ENCODE results near the gene TECTA.

TECTA gene

DNA sequence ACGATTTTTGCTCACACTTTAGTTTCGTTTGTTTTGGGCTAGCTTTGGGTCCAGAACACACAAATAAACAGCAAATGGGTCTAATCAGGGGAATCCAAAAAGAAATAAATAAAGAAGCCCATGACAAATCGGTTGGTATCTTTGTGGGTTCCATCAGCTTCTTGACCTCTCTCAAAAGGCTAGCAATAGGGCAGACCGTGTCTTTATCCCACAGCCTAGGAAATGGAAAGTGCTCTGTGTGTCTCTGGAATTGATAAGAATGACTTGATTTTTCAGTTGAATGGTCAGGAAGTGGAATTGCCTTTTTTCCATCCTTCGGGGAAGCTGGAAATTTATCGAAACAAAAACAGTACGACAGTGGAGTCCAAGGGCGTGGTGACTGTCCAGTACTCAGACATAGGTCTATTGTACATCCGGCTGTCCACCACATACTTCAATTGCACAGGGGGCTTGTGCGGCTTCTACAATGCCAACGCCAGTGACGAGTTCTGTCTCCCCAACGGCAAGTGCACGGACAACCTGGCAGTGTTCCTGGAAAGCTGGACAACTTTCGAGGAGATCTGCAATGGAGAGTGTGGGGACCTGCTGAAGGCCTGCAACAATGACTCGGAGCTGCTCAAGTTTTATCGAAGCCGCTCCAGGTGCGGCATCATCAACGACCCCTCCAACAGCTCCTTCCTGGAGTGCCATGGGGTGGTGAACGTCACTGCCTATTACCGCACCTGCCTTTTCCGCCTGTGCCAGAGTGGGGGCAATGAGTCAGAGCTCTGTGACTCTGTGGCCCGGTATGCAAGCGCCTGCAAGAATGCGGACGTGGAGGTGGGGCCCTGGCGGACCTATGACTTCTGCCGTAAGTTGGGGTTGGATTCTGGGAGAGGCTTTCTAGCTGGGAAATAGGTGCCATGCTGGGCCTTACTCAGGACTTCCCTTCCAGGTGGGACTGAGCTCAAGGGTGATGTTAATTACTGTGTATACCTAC is 28.6 kb downstream of the TECTA start:
- DNase-seq (ENCODE audit: low read depth in 2 of 2, low spot score in 1 of 2) = no peak

DNA sequence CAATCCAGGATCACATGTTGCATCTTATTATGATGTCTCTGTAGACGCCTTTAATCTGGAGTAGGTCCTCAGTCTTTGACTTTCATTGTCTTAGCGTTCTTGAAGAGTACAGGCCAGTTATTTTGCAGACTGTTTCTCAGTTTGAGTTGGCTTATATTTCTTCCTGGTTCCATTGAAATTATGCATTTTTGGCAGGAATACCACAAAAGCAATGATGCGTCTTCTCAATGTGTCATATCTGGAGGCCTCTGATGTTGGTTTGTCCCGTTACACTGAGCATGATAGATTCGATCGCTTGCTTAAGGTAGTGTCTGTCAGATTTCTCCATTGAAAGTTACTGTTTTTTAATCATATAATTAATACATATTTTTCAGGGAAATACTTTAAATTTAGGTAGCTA is 30.6 kb downstream of the TECTA start:
- no peak for DNase-seq (ENCODE audit: low read depth in 2 of 2, low spot score in 1 of 2)

DNA sequence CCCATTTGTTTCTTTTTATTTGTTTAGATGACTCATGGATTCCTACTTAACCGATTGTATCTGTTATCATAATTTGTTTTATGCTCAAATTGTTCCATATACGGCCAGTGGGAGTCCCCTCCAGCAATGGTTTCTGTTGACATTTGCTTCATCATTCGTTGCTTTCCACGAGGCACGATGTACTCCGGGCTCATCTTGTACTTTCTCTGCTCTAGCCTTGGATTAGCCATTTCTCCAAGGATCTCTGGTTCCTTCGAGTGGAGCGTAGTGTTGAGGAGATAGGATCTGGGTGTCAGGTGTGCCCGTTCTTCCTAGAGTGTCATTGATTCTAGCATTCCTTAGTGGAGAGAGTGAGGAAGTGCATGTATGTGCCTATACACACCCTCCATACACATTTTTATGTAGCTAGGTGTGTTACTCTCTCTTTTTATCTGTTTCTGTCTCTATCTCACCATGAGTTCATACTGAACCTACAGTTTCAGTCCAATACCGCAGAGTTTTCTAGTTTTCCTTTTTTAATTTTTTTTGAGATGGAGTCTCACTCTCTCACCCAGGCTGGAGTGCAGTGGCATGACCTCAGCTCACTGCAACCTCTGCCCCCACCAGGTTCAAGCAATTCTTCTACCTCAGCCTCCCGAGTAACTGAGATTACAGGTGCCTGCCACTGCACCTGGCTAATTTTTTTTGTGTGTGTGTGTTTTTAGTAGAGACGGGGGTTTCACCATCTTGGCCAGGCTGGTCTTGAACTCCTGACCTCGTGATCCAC is 31.4 kb downstream of the TECTA start:
- DNase-seq (ENCODE audit: low read depth in 2 of 2, low spot score in 1 of 2) = no peak

DNA sequence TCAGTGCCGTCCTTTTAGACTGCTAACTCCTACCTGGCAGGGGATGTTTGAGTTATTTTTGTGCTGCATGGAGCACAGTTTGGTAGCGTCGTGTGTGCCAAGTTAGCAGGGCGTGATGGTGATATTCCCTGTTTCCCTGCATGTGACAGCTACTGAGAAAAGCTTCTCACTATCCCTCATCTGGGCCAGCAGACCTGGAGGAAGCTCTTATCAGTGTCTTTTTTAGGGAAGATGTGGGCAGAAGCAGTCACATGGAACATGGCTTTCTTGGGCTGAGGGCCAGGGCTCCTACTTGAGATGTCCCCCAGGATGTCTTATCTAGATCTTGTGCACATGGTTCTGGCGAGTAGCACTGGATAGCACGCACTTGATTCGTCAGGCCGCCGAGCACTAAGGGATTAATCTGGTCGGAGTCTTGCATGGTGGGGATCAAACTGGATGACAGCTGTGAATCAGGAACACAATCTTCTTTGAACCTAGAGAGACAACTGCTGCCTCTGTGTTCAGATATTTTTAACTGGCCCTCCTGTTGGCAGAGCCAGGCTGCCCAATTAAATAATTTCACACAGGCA is 33.8 kb downstream of the TECTA start:
- no peak for DNase-seq (ENCODE audit: low read depth in 2 of 2, low spot score in 1 of 2)

DNA sequence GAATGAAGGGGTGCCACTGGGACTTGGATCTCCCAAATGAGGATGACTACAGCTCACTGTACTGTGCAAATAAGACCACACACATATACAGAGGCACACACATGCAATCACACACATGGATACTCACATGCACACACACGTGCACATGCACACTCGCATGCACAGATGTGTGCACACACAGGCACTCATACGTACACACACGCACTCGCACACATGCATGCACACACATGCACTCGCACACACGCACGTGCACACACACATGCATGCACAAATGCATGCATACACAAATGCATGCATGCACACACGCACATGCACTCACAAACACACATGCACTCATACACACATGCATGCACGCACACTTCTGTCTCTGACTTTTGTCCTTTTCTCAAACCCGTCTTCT is 36.0 kb downstream of the TECTA start:
- DNase-seq (ENCODE audit: low read depth in 2 of 2, low spot score in 1 of 2) = no peak

DNA sequence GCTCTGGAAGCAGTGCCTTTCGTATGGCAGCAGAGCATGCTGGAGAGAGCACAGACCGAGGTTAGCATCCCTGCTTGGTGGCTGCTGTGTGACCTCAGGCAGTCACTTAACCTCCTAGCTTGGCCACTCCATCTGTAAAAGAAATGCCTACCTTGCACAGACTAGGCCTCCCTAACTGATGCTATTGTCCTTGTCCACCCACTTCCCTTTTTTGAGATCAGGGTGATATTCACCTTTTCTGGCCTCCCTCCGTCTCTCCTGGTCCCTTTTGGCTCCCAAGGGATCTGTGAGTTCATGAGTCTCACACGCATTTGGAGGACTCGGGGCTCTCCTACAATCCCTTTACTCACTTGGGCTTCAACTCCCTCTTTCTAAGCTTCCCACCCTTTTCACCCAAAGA is 37.2 kb downstream of the TECTA start:
- no peak for DNase-seq (ENCODE audit: low read depth in 2 of 2, low spot score in 1 of 2)

DNA sequence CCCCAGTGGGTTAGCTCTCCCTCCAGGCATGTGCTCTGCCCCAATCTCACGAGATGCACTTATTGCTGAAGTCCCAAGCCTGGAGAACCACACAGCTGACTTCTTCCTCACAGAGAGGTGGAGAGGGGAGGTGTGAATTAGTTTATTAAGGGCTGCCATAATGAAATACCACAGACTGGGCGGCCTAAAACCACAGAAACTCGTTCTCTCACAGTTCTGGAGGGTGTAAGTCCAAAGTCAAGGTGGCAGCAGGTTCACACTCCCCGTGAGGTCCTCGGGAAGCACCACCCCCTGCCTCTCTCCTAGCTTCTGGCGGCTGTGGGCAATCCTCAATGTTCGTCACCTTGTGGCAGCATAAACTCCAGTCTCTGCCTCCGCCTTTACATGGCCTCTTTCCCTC is 39.3 kb downstream of the TECTA start:
- DNase-seq (ENCODE audit: low read depth in 2 of 2, low spot score in 1 of 2) = no peak

DNA sequence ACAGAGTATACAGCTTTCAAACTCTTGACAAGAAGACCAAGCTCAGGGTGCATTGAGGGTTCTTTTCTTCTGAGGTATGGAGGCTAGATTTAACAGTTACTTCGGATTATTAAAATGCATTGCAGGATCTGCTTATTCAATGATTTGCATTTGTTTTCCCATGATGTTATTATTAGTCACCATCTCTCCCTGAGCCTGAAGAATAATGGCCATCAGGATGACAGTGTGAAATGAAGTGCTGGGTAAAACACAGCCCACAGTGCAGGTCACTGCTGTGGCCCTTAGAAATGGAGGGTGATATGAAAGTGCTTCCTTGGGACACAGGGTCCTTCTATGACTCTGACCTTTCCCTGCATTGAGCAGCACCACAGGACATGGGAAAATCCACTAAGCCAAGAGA is 40.0 kb downstream of the TECTA start:
- no peak for DNase-seq (ENCODE audit: low read depth in 2 of 2, low spot score in 1 of 2)

DNA sequence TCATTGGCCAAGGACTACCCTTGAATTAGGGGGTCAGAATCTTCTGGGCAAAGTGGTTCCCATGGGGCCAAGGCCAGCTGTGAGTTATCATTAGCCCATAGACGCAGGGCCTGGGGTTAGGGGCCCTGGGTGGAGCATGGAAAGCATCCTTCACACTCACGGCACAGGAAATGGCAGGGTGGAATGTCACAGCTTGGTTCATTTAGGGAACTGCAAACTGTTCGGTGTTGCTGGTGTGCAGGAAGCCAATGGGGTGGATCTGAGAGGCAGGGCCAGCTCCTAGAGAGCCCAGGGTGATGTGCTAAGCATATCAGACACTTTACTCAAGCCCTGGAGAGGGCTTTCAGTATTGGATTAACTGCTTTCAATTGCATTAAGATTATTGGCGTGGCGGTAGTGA is 42.9 kb downstream of the TECTA start:
- no peak for DNase-seq (ENCODE audit: low read depth in 2 of 2, low spot score in 1 of 2)

DNA sequence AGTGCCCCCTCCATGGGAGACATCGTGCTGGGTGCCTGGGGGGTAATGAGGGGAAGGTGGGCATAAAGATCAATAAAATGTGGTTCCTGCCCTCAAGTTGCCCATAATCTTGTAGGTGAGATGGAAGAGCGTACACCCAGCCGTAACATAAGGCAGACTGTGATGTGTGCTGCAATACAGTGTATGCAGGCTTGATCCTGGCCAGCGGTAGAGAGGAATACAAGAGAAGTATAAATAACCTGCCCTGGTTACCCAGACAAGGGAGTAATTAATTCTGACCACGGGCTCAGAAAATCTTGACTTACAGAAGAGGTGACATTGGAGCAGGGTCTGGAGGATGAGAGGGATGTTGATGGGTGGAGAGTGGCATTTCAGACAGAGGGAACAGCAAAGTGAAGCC is 43.7 kb downstream of the TECTA start:
- no peak for DNase-seq (ENCODE audit: low read depth in 2 of 2, low spot score in 1 of 2)

DNA sequence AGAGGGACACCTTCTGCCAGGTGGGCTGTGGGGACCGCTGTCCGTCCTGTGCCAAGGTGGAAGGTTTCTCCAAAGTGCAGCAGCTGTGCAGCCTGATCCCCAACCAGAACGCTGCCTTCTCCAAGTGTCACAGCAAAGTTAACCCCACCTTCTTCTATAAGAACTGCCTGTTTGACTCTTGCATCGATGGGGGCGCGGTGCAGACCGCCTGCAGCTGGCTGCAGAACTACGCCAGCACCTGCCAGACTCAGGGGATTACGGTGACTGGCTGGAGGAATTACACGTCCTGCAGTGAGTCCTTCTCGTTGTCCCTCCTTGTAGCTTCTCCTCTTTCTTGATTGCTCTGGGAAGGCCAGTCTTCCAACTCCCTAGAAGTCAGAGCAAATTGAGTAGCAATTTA is 44.8 kb downstream of the TECTA start:
- no peak for DNase-seq (ENCODE audit: low read depth in 2 of 2, low spot score in 1 of 2)

DNA sequence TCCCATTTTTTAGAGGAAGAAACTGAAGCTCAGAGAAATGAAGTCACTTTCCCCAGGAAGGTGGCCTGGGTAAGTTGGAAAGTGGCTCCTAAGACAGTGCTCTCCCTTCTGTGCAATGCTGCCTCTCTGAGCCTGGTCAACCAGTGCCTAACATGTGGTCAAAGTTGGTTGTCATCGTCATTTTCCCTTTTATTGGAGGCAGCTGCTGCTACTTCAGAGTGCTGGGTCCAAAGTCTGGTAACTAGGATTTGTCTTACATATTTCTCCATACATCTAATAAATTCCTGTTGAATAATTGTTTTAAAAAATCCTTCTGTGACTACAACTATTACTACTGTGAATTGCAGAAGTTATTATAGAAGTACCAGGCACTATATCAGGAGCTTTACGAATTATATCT is 48.1 kb downstream of the TECTA start:
- DNase-seq (ENCODE audit: low read depth in 2 of 2, low spot score in 1 of 2) = no peak

DNA sequence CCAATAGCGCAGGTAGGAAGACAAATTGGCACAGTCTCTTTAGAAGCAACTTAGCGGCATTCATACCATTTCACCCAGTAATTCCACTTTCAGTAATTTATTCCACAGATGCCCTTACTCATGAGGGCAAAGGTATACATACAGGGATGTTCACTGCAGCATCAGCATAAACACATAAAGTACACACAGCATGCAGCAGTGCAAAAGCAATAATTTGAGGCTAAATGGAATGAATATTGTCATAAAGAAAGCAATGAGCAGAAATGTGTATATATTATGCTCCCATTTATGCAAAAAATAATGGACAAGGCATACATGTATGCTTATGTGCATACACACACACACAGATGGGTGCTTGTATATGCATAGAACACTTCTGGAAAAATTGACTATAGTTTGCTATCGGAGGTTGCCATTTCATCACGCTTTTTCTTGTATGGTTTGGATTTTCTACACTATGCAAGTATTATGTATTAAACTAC is 50.2 kb downstream of the TECTA start:
- no peak for DNase-seq (ENCODE audit: low read depth in 2 of 2, low spot score in 1 of 2)

DNA sequence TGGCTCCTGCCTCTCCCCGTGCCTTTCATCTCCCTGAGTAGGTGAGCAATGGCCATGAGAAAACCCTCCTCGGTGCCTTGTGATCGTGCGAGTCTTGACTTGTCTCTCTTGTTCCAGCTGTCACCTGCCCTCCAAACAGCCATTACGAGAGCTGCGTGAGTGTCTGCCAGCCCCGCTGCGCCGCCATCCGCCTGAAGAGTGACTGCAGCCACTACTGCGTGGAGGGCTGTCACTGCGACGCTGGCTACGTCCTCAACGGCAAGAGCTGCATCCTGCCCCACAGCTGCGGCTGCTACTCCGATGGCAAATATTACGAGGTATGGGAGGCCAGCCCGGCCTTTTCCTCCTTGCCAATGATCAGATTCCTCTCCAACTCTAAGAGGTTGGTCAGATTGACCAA is 51.7 kb downstream of the TECTA start:
- DNase-seq (ENCODE audit: low read depth in 2 of 2, low spot score in 1 of 2) = no peak

DNA sequence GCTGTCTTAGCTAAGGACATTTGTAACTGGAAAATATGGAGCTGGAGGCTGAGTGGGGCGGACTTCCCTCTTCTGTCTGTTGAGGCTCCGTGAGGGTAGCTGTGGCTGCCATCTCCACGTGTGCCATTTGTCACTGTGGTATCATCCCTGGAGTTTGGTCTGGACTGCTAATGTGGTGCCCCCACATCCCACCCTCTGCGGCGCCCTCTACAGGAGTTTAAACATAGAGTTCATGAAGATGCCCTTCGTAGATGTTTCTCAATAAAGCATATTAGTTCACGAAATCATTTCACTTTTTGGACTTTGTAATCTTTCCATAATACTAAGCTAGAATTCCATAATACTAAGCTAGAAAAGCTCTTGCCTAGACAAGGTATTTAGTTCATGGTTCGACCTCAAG is 52.4 kb downstream of the TECTA start:
- DNase-seq (ENCODE audit: low read depth in 2 of 2, low spot score in 1 of 2) = no peak

DNA sequence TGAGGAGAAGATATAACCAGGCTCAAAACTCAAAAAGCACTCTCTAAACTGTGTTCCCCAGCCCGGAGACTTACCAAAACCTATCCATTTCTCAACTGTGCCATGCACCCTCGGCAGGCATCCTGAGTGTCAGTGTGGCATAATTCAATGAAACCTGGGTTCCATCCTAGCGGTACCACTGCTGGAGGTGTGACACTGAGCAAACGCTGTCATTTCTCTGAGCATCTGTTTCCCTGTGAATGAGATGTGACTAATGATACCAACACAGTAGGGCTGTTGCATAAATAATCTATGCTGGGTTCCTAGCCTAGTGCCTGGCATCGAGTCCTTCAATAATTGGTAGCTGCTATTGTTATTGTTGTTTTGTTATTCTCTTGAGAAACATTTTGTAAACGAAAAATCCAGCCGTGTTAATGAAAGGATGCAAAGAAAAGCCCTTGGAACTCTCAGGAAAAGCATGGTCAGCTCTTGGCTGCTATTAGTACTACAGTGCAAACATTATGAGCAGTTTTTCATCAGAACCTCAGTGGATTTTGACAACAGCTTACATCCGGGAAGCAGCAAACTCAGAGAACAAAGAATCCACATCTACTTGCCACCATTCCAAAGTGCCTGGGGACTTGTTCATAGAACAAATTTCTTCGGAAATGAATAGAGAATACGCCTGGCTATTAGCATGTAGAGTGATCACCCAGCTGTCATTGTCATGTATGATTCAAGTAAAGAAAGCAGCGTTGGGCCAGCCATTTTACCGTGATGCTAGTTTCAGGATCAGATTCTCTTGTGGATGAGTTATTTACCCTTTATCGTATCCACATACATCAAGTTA is 53.7 kb downstream of the TECTA start:
- no peak for DNase-seq (ENCODE audit: low read depth in 2 of 2, low spot score in 1 of 2)

DNA sequence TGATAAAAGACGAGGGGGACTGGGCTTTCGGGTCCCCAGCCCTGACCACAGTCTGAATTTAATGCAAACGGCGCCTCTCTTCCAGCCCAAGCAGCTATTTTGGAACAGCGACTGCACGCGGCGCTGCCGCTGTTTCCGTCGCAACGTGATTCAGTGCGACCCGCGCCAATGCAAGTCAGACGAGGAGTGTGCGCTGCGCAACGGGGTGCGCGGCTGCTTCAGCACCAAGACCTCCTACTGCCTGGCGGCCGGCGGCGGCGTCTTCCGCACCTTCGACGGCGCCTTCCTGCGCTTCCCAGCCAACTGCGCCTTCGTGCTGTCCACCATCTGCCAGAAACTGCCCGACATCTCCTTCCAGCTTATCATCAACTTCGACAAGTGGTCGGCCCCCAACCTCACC is 56.7 kb downstream of the TECTA start:
- DNase-seq (ENCODE audit: low read depth in 2 of 2, low spot score in 1 of 2) = no peak

DNA sequence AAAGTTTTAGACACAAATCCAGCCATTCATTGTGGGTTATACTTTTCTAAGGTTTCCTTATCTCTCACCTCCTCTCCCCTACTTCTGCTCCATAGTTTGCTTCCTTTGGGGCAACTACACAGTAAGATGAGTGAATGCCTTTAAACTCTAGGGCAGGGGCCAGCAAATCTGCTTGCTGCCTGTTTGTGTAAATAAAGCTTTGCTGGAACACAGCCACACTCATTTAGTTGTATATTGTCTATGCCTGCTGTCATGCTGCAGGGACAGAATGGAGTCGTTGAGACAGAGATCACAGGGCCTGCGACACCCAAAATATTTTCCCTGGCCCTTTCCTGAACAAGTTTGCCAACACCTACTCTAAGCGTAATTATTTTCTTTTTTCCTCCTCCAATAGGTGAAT is 58.7 kb downstream of the TECTA start:
- no peak for DNase-seq (ENCODE audit: low read depth in 2 of 2, low spot score in 1 of 2)

DNA sequence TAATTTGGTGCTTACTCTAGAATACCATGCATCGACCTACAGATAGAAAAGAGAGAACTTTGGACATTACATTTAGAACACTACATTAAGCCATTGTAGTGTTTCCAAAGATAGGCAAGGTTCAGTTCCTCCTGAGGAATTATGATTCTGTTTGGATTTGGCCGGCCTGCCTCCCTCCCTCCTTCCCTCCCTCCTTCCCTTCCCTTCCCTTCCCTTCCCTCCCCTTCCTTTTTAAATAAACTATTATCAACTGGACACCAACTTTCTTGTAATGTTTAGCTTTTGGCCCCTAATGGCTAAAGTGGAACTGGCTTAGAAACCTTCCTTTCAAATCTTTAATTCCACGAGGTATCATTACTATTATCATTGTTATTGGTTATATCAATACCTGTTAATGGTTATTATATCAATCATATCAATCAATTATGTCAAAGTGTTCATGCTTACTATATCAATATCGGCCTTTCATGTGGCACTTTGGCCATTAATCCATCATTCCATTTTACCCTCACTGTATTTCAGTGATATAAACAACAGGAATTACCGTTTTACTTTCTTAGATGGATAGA is 60.4 kb downstream of the TECTA start:
- DNase-seq (ENCODE audit: low read depth in 2 of 2, low spot score in 1 of 2) = no peak

DNA sequence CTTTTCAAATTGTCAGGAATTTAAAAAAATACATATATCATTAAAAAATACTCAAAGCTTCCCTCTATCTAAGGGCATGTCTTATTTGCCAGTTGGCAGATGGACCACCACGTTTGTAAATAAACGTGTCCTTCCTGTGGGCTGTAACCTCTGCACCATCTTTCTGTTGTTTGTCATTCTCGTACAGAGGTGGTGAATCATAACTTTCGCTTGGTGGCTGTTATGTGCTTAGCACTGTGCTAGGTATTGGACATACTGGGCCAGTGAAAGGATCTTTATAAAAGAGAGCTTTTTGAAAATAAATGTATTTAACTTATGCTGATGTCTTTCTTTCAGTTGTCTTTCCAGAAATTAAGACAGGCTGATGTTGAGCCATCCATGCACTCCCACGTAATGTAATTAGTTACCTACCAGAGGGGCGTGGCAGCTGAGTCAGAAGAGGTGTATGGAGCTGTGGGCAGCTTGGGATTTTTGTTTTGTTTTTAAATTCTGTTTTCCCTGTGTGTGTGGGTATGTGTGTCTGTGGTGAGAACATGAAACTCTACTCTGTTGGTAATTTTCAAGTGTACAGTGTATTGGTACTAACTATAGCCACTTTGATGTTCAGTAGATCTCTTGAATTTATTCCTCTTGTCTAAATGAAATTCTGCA is 62.7 kb downstream of the TECTA start:
- DNase-seq (ENCODE audit: low read depth in 2 of 2, low spot score in 1 of 2) = no peak

Data from stimulated activated CD8-positive, alpha-beta memory T cell treated with anti-CD3 and anti-CD28 coated beads, Interleukin-4, amount 100 ng/mL, for 1 hour (primary cell).